CD4-positive, alpha-beta memory T cell (primary cell): ENCODE data around the gene ACTRT2. TPM values are rescaled to one million over a fixed set of nuclear protein-coding genes. Genes with fewer than 3 reads are reported as not detected.

Experiments used
- CTCF ChIA-PET: fragments of 350-600 bp; sonication (Branson Sonifier 250); formaldehyde crosslinking; loops from one replicate; lab custom pipeline; 2021; ENCODE audit warnings: inconsistent platforms; ENCODE audit not compliant: partially characterized antibody; lab: Charles Lee
- POLR2A ChIA-PET: fragments of 350-600 bp; sonication (Branson Sonifier 250); formaldehyde crosslinking; loops from one replicate; lab custom pipeline; 2021; ENCODE audit not compliant: partially characterized antibody; lab: Charles Lee
- DNase-seq, 5 donors: peaks; one replicate each; pipeline versions ENCODE4 v3.0.0 to v3.0.0-alpha.2; 2020 to 2022; ENCODE audit warnings: mixed read lengths in 1 of 5
- H3K27ac ChIP-seq: one replicate; pipeline ENCODE4 v1.7.0; 2013; ENCODE audit warnings: low read depth, low read length
- H3K27me3 ChIP-seq: 2 replicates; pipeline ENCODE4 v1.7.0; 2013; ENCODE audit warnings: mild to moderate bottlenecking, low read length, moderate library complexity; ENCODE audit not compliant: insufficient read depth
- H3K36me3 ChIP-seq: 2 replicates; pipeline ENCODE4 v1.7.0; 2013; ENCODE audit warnings: mild to moderate bottlenecking, low read length, moderate library complexity; ENCODE audit not compliant: insufficient read depth
- H3K4me1 ChIP-seq: 2 replicates; pipeline ENCODE4 v1.7.0; 2013; ENCODE audit warnings: mild to moderate bottlenecking, low read length, moderate library complexity; ENCODE audit not compliant: insufficient read depth
- H3K4me3 ChIP-seq, 2 donors: one replicate each; pipeline ENCODE4 v1.7.0; 2013; ENCODE audit warnings: low read length in 2 of 2, mild to moderate bottlenecking in 1 of 2
- H3K9me3 ChIP-seq, 2 donors: one replicate each; pipeline ENCODE4 v1.7.0; 2013; ENCODE audit warnings: low read length in 2 of 2, control low read depth in 1 of 2; ENCODE audit not compliant: control insufficient read depth in 1 of 2
- H3K27ac Mint-ChIP-seq, 7 donors: one replicate each; pipeline ENCODE4 v1.8.0; 2020 to 2021; ENCODE audit warnings: mixed read lengths in 7 of 7, mild to moderate bottlenecking in 6 of 7, inconsistent platforms in 3 of 7, moderate library complexity in 3 of 7
- H3K27me3 Mint-ChIP-seq, 2 donors: one replicate each; pipeline ENCODE4 v1.8.0; 2020 to 2021; ENCODE audit warnings: mixed read lengths in 2 of 2
- H3K36me3 Mint-ChIP-seq, 2 donors: one replicate each; pipeline ENCODE4 v1.8.0; 2020 to 2021; ENCODE audit warnings: mixed read lengths in 2 of 2, inconsistent platforms in 1 of 2, mild to moderate bottlenecking in 1 of 2
- H3K4me1 Mint-ChIP-seq, 4 donors: one replicate each; pipeline ENCODE4 v1.8.0; 2020 to 2021; ENCODE audit warnings: mixed read lengths in 4 of 4, mild to moderate bottlenecking in 1 of 4
- H3K4me3 Mint-ChIP-seq, 8 donors: one replicate each; pipeline ENCODE4 v1.8.0; 2020 to 2021; ENCODE audit warnings: mixed read lengths in 8 of 8, mild to moderate bottlenecking in 7 of 8, moderate library complexity in 6 of 8, inconsistent platforms in 3 of 8
- H3K9me3 Mint-ChIP-seq, 8 donors: one replicate each; pipeline ENCODE4 v1.8.0; 2020 to 2021; ENCODE audit warnings: mixed read lengths in 8 of 8, mild to moderate bottlenecking in 5 of 8, inconsistent platforms in 3 of 8, moderate library complexity in 1 of 8
- intact Hi-C: fragments of 100-400 bp; cut with micrococcal nuclease; formaldehyde crosslinking; loops from one replicate; pipeline ENCODE4 v1.15.1; 2023
- polyA plus RNA-seq, 2 donors: library from polyadenylated mRNA; unstranded; fragments of 300-500 nt; fragmentation: Illumina TruSeq; gene quantifications; one replicate each; pipeline ENCODE4 v1.2.3, GENCODE V29; 2021
- total RNA-seq, 2 experiments: library from RNA; stranded (reverse); gene quantifications; one replicate each; pipeline ENCODE4 v1.2.3, GENCODE V29; 2021

Gene ACTRT2
- total and polyA plus RNA-seq, 4 experiments from 2014 or later = not detected

GRCh38 chr1:2981388-2981787 lies 39.9 kb upstream of the ACTRT2 start:
- H3K27ac Mint-ChIP-seq = no peak overlapping the region
- Histone ChIP-seq H3K27ac (no peak overlapping the region), H3K9me3 (no peaks in the 10 kb centered on the region), H3K4me1 (no peaks in the 10 kb centered on the region), H3K27me3 (no peaks in the 10 kb centered on the region), H3K4me3 (no peak overlapping the region), H3K36me3 (no peaks in the 10 kb centered on the region)
- H3K36me3 Mint-ChIP-seq = no peaks in the 10 kb centered on the region
- H3K4me1 Mint-ChIP-seq = no peaks in the 10 kb centered on the region
- POLR2A ChIA-PET = no interaction called here
- CTCF ChIA-PET = no interaction called here
- peaks cover 2 to 3% of the 10 kb centered on the region in 2 donors for H3K27me3 Mint-ChIP-seq
- intact Hi-C loops = no loop called here
- H3K9me3 Mint-ChIP-seq = peaks cover 0 to 5% (median 0%) of the 10 kb centered on the region in 8 donors
- no peak overlapping the region for H3K4me3 Mint-ChIP-seq
- DNase-seq = no peak

- peaks cover 2 to 3% of the 10 kb centered on the region in 2 donors for H3K27me3 Mint-ChIP-seq
- DNase-seq = no peak
- Histone ChIP-seq H3K9me3 (no peaks in the 10 kb centered on the region), H3K4me1 (no peaks in the 10 kb centered on the region), H3K27ac (no peak overlapping the region), H3K36me3 (no peaks in the 10 kb centered on the region), H3K27me3 (no peaks in the 10 kb centered on the region), H3K4me3 (no peak overlapping the region)
- POLR2A ChIA-PET = no interaction called here
- no peaks in the 10 kb centered on the region for H3K4me1 Mint-ChIP-seq
- H3K27ac Mint-ChIP-seq = no peak overlapping the region
- no peak overlapping the region for H3K4me3 Mint-ChIP-seq
- CTCF ChIA-PET = no interaction called here
- peaks cover 0 to 5% (median 0%) of the 10 kb centered on the region in 8 donors for H3K9me3 Mint-ChIP-seq
- intact Hi-C loops = no loop called here
- H3K36me3 Mint-ChIP-seq = no peaks in the 10 kb centered on the region
Measured at GRCh38 chr1:2981981-2982614, 39.2 kb upstream of the ACTRT2 start.

GRCh38 chr1:2982615-2983318 lies 38.5 kb upstream of the ACTRT2 start:
- ChIA-PET POLR2A (no interaction called here), CTCF (no interaction called here)
- Histone ChIP-seq H3K9me3 (no peaks in the 10 kb centered on the region), H3K4me3 (no peak overlapping the region), H3K36me3 (no peaks in the 10 kb centered on the region), H3K4me1 (no peaks in the 10 kb centered on the region), H3K27ac (no peak overlapping the region), H3K27me3 (no peaks in the 10 kb centered on the region)
- H3K27me3 Mint-ChIP-seq = peaks cover 2 to 3% of the 10 kb centered on the region in 2 donors
- no peaks in the 10 kb centered on the region for H3K4me1 Mint-ChIP-seq
- H3K36me3 Mint-ChIP-seq = no peaks in the 10 kb centered on the region
- H3K27ac Mint-ChIP-seq = no peak overlapping the region
- H3K4me3 Mint-ChIP-seq = no peak overlapping the region
- intact Hi-C loops = no loop called here
- H3K9me3 Mint-ChIP-seq = peaks cover 0 to 5% (median 0%) of the 10 kb centered on the region in 8 donors
- DNase-seq = no peak

- H3K4me3 Mint-ChIP-seq = no peak overlapping the region
- Histone ChIP-seq H3K4me3 (no peak overlapping the region), H3K9me3 (no peaks in the 10 kb centered on the region), H3K36me3 (no peaks in the 10 kb centered on the region), H3K27ac (no peak overlapping the region), H3K27me3 (no peaks in the 10 kb centered on the region), H3K4me1 (no peaks in the 10 kb centered on the region)
- peaks cover 2 to 3% of the 10 kb centered on the region in 2 donors for H3K27me3 Mint-ChIP-seq
- no peaks in the 10 kb centered on the region for H3K4me1 Mint-ChIP-seq
- H3K36me3 Mint-ChIP-seq = no peaks in the 10 kb centered on the region
- ChIA-PET POLR2A (no interaction called here), CTCF (no interaction called here)
- no peak overlapping the region for H3K27ac Mint-ChIP-seq
- peaks cover 0 to 5% (median 0%) of the 10 kb centered on the region in 8 donors for H3K9me3 Mint-ChIP-seq
- intact Hi-C loops = no loop called here
- no peak for DNase-seq
Measured at GRCh38 chr1:2983319-2983705, 38.0 kb upstream of the ACTRT2 start.

GRCh38 chr1:2983706-2984398 lies 37.4 kb upstream of the ACTRT2 start:
- intact Hi-C loops = no loop called here

GRCh38 chr1:2984399-2985061 lies 36.7 kb upstream of the ACTRT2 start:
- Mint-ChIP-seq H3K4me3 (no peak overlapping the region), H3K9me3 (peaks cover 0 to 5% (median 0%) of the 10 kb centered on the region in 8 donors), H3K36me3 (no peaks in the 10 kb centered on the region), H3K27ac (no peak overlapping the region), H3K4me1 (no peaks in the 10 kb centered on the region), H3K27me3 (peaks cover 3 to 4% of the 10 kb centered on the region in 2 donors)
- Histone ChIP-seq H3K36me3 (no peaks in the 10 kb centered on the region), H3K27me3 (no peaks in the 10 kb centered on the region), H3K4me3 (no peak overlapping the region), H3K27ac (no peak overlapping the region), H3K4me1 (no peaks in the 10 kb centered on the region), H3K9me3 (no peaks in the 10 kb centered on the region)
- POLR2A ChIA-PET = interaction anchor here (0.7 kb wide), 1 partner anchor 45 kb away, joined by 3 read pairs; no protein-coding TSS in a partner anchor
- intact Hi-C loops = no loop called here
- CTCF ChIA-PET = no interaction called here
- DNase-seq = no peak

More at GRCh38 chr1:2983706-2984398, 37.4 kb upstream of the ACTRT2 start:
- POLR2A ChIA-PET = interaction anchor here (0.7 kb wide), 1 partner anchor 44 kb away, joined by 3 read pairs; no protein-coding TSS in a partner anchor
- Histone ChIP-seq H3K36me3 (no peaks in the 10 kb centered on the region), H3K4me3 (no peak overlapping the region), H3K4me1 (no peaks in the 10 kb centered on the region), H3K27me3 (no peaks in the 10 kb centered on the region), H3K27ac (no peak overlapping the region), H3K9me3 (no peaks in the 10 kb centered on the region)
- no peak for DNase-seq
- peaks cover 0 to 5% (median 0%) of the 10 kb centered on the region in 8 donors for H3K9me3 Mint-ChIP-seq
- no peak overlapping the region for H3K4me3 Mint-ChIP-seq
- H3K27ac Mint-ChIP-seq = no peak overlapping the region
- CTCF ChIA-PET = no interaction called here
- H3K36me3 Mint-ChIP-seq = no peaks in the 10 kb centered on the region
- peaks cover 2 to 3% of the 10 kb centered on the region in 2 donors for H3K27me3 Mint-ChIP-seq
- H3K4me1 Mint-ChIP-seq = no peaks in the 10 kb centered on the region

- H3K27ac ChIP-seq = no peak overlapping the region
- POLR2A ChIA-PET = no interaction called here
- H3K4me3 Mint-ChIP-seq = no peak overlapping the region
- no peaks in the 10 kb centered on the region for H3K9me3 ChIP-seq
- peaks cover 3 to 4% of the 10 kb centered on the region in 2 donors for H3K27me3 Mint-ChIP-seq
- no peaks in the 10 kb centered on the region for H3K36me3 Mint-ChIP-seq
- no peaks in the 10 kb centered on the region for H3K36me3 ChIP-seq
- H3K4me1 Mint-ChIP-seq = no peaks in the 10 kb centered on the region
- H3K27me3 ChIP-seq = no peaks in the 10 kb centered on the region
- intact Hi-C loops = no loop called here
- no peak overlapping the region for H3K4me3 ChIP-seq
- no peaks in the 10 kb centered on the region for H3K4me1 ChIP-seq
- DNase-seq = no peak
- CTCF ChIA-PET = no interaction called here
- no peak overlapping the region for H3K27ac Mint-ChIP-seq
- peaks cover 0 to 5% (median 0%) of the 10 kb centered on the region in 8 donors for H3K9me3 Mint-ChIP-seq
Measured at GRCh38 chr1:2985067-2985561, 36.2 kb upstream of the ACTRT2 start.
